ENCODE results near the gene CRACDL.

CRACDL gene

GRCh38 chr2:98912221-98912851, 23.7 kb downstream of the CRACDL start:
- H3K4ac ChIP-seq (ENCODE audit: low read length), result no peak overlapping the region
- no peak overlapping the region for H3K4me2 ChIP-seq (ENCODE audit: insufficient read depth, low read length, poor library complexity, severe bottlenecking)
- no peak overlapping the region for H2BK5ac ChIP-seq (ENCODE audit: low read length)
- peaks cover 0 to 4% (median 0%) of the 10 kb centered on the region in 3 experiments for H3K27me3 ChIP-seq (ENCODE audit: control insufficient read depth in 3 of 3, insufficient read depth in 3 of 3, low read depth in 1 of 3, low read length in 3 of 3)
- H2BK120ac ChIP-seq (ENCODE audit: low read depth, low read length), result no peak overlapping the region
- no peak overlapping the region for H3K9ac ChIP-seq (ENCODE audit: low read depth, low read length, poor library complexity)
- peak overlapping the region; percentile 28 for H2BK12ac ChIP-seq (ENCODE audit: low read length)
- no peak for DNase-seq (ENCODE audit: low spot score)
- H3K4me3 ChIP-seq (ENCODE audit: low read length in 2 of 2), result no peak overlapping the region
- H4K91ac ChIP-seq (ENCODE audit: low read depth, low read length, poor library complexity), result no peak overlapping the region
- peak overlapping the region; percentile 42 for H2AK5ac ChIP-seq (ENCODE audit: low read depth, low read length)
- H4K8ac ChIP-seq (ENCODE audit: low read depth, low read length), result peak overlapping the region; percentile 54
- H3K18ac ChIP-seq (ENCODE audit: low read length), result peak overlapping the region; percentile 71
- no CpG with 5 or more reads among the region's 18 CpGs for WGBS, 2 donors (ENCODE audit: extremely low coverage in 2 of 2, insufficient read length in 2 of 2, insufficient replicate concordance in 1 of 2)
- H2AFZ ChIP-seq (ENCODE audit: low read length), result no peak overlapping the region
- peak overlapping the region; percentile 14 for H3K23ac ChIP-seq (ENCODE audit: low read depth, low read length, poor library complexity)
- no peaks in the 10 kb centered on the region for H3K36me3 ChIP-seq (replicated peaks in 1 of 2; ENCODE audit: control insufficient read depth in 2 of 2, insufficient read depth in 2 of 2, low read length in 2 of 2)
- no peaks in the 10 kb centered on the region for H3K9me3 ChIP-seq (replicated peaks in 1 of 2; ENCODE audit: control insufficient read depth in 2 of 2, insufficient read depth in 1 of 2, low read depth in 1 of 2, low read length in 2 of 2)
- peak overlapping the region; percentile 7 for H2BK15ac ChIP-seq (ENCODE audit: low read length)
- H3K27ac ChIP-seq (replicated peaks; ENCODE audit: low read length), result no peak overlapping the region
- peaks cover 13 to 17% of the 10 kb centered on the region in 2 donors for H3K4me1 ChIP-seq (ENCODE audit: control insufficient read depth in 2 of 2, insufficient read depth in 1 of 2, low read depth in 1 of 2, low read length in 2 of 2)
- H3K14ac ChIP-seq (ENCODE audit: low read length), result peak overlapping the region; percentile 17
- no peaks in the 10 kb centered on the region for H3K79me1 ChIP-seq (ENCODE audit: low read depth, low read length)

GRCh38 chr2:98911376-98912154, 24.5 kb downstream of the CRACDL start:
- Histone ChIP-seq H3K4ac (ENCODE audit: low read length) (no peak overlapping the region), H3K9ac (ENCODE audit: low read depth, low read length, poor library complexity) (no peak overlapping the region), H3K27ac (replicated peaks; ENCODE audit: low read length) (no peak overlapping the region), H3K4me2 (ENCODE audit: insufficient read depth, low read length, poor library complexity, severe bottlenecking) (no peak overlapping the region), H3K4me3 (ENCODE audit: low read length in 2 of 2) (no peak overlapping the region), H4K91ac (ENCODE audit: low read depth, low read length, poor library complexity) (no peak overlapping the region), H3K27me3 (ENCODE audit: control insufficient read depth in 3 of 3, insufficient read depth in 3 of 3, low read depth in 1 of 3, low read length in 3 of 3) (peaks cover 0 to 4% (median 0%) of the 10 kb centered on the region in 3 experiments), H3K79me1 (ENCODE audit: low read depth, low read length) (no peaks in the 10 kb centered on the region), H2AFZ (ENCODE audit: low read length) (no peak overlapping the region), H3K9me3 (replicated peaks in 1 of 2; ENCODE audit: control insufficient read depth in 2 of 2, insufficient read depth in 1 of 2, low read depth in 1 of 2, low read length in 2 of 2) (no peaks in the 10 kb centered on the region), H3K23ac (ENCODE audit: low read depth, low read length, poor library complexity) (no peak overlapping the region), H4K8ac (ENCODE audit: low read depth, low read length) (no peak overlapping the region), H3K14ac (ENCODE audit: low read length) (no peak overlapping the region), H3K18ac (ENCODE audit: low read length) (peak overlapping the region; percentile 30), H2BK5ac (ENCODE audit: low read length) (no peak overlapping the region), H3K36me3 (replicated peaks in 1 of 2; ENCODE audit: control insufficient read depth in 2 of 2, insufficient read depth in 2 of 2, low read length in 2 of 2) (no peaks in the 10 kb centered on the region), H2AK5ac (ENCODE audit: low read depth, low read length) (no peak overlapping the region), H3K4me1 (ENCODE audit: control insufficient read depth in 2 of 2, insufficient read depth in 1 of 2, low read depth in 1 of 2, low read length in 2 of 2) (peaks cover 11 to 13% of the 10 kb centered on the region in 2 donors), H2BK15ac (ENCODE audit: low read length) (peak overlapping the region; percentile 50), H2BK120ac (ENCODE audit: low read depth, low read length) (no peak overlapping the region), H2BK12ac (ENCODE audit: low read length) (no peak overlapping the region)
- WGBS, 2 donors (ENCODE audit: extremely low coverage in 2 of 2, insufficient read length in 2 of 2, insufficient replicate concordance in 1 of 2), result no CpG with 5 or more reads among the region's 17 CpGs
- no peak for DNase-seq (ENCODE audit: low spot score)

- H2BK5ac ChIP-seq (ENCODE audit: low read length), result no peak overlapping the region
- no peaks in the 10 kb centered on the region for H3K79me1 ChIP-seq (ENCODE audit: low read depth, low read length)
- H2BK12ac ChIP-seq (ENCODE audit: low read length), result no peak overlapping the region
- H3K23ac ChIP-seq (ENCODE audit: low read depth, low read length, poor library complexity), result no peak overlapping the region
- peaks cover 11 to 13% of the 10 kb centered on the region in 2 donors for H3K4me1 ChIP-seq (ENCODE audit: control insufficient read depth in 2 of 2, insufficient read depth in 1 of 2, low read depth in 1 of 2, low read length in 2 of 2)
- H4K91ac ChIP-seq (ENCODE audit: low read depth, low read length, poor library complexity), result no peak overlapping the region
- no peaks in the 10 kb centered on the region for H3K9me3 ChIP-seq (replicated peaks in 1 of 2; ENCODE audit: control insufficient read depth in 2 of 2, insufficient read depth in 1 of 2, low read depth in 1 of 2, low read length in 2 of 2)
- H2BK120ac ChIP-seq (ENCODE audit: low read depth, low read length), result no peak overlapping the region
- no peak overlapping the region for H2AK5ac ChIP-seq (ENCODE audit: low read depth, low read length)
- peaks cover 0 to 4% (median 0%) of the 10 kb centered on the region in 3 experiments for H3K27me3 ChIP-seq (ENCODE audit: control insufficient read depth in 3 of 3, insufficient read depth in 3 of 3, low read depth in 1 of 3, low read length in 3 of 3)
- H2BK15ac ChIP-seq (ENCODE audit: low read length), result peak overlapping the region; percentile 50
- no CpG with 5 or more reads among the region's 7 CpGs for WGBS, 2 donors (ENCODE audit: extremely low coverage in 2 of 2, insufficient read length in 2 of 2, insufficient replicate concordance in 1 of 2)
- no peak overlapping the region for H3K4me2 ChIP-seq (ENCODE audit: insufficient read depth, low read length, poor library complexity, severe bottlenecking)
- H3K14ac ChIP-seq (ENCODE audit: low read length), result no peak overlapping the region
- no peak overlapping the region for H3K4me3 ChIP-seq (ENCODE audit: low read length in 2 of 2)
- no peaks in the 10 kb centered on the region for H3K36me3 ChIP-seq (replicated peaks in 1 of 2; ENCODE audit: control insufficient read depth in 2 of 2, insufficient read depth in 2 of 2, low read length in 2 of 2)
- no peak overlapping the region for H4K8ac ChIP-seq (ENCODE audit: low read depth, low read length)
- DNase-seq (ENCODE audit: low spot score), result no peak
- peak overlapping the region; percentile 30 for H3K18ac ChIP-seq (ENCODE audit: low read length)
- H3K4ac ChIP-seq (ENCODE audit: low read length), result no peak overlapping the region
- no peak overlapping the region for H2AFZ ChIP-seq (ENCODE audit: low read length)
- H3K27ac ChIP-seq (replicated peaks; ENCODE audit: low read length), result no peak overlapping the region
- no peak overlapping the region for H3K9ac ChIP-seq (ENCODE audit: low read depth, low read length, poor library complexity)
These were observed 25.0 kb downstream of the CRACDL start for GRCh38 chr2:98911126-98911375.

- H3K27me3 ChIP-seq (ENCODE audit: control insufficient read depth in 3 of 3, insufficient read depth in 3 of 3, low read depth in 1 of 3, low read length in 3 of 3), result peaks cover 0 to 4% (median 0%) of the 10 kb centered on the region in 3 experiments
- no peak for DNase-seq (ENCODE audit: low spot score)
- no peak overlapping the region for H2BK5ac ChIP-seq (ENCODE audit: low read length)
- H4K91ac ChIP-seq (ENCODE audit: low read depth, low read length, poor library complexity), result no peak overlapping the region
- H3K18ac ChIP-seq (ENCODE audit: low read length), result no peak overlapping the region
- H2AK5ac ChIP-seq (ENCODE audit: low read depth, low read length), result no peak overlapping the region
- H3K23ac ChIP-seq (ENCODE audit: low read depth, low read length, poor library complexity), result no peak overlapping the region
- H2AFZ ChIP-seq (ENCODE audit: low read length), result no peak overlapping the region
- H3K27ac ChIP-seq (replicated peaks; ENCODE audit: low read length), result no peak overlapping the region
- peaks cover 11 to 13% of the 10 kb centered on the region in 2 donors for H3K4me1 ChIP-seq (ENCODE audit: control insufficient read depth in 2 of 2, insufficient read depth in 1 of 2, low read depth in 1 of 2, low read length in 2 of 2)
- no peak overlapping the region for H3K4ac ChIP-seq (ENCODE audit: low read length)
- no peak overlapping the region for H3K4me2 ChIP-seq (ENCODE audit: insufficient read depth, low read length, poor library complexity, severe bottlenecking)
- no peak overlapping the region for H3K14ac ChIP-seq (ENCODE audit: low read length)
- H3K79me1 ChIP-seq (ENCODE audit: low read depth, low read length), result no peaks in the 10 kb centered on the region
- H2BK12ac ChIP-seq (ENCODE audit: low read length), result no peak overlapping the region
- H3K4me3 ChIP-seq (ENCODE audit: low read length in 2 of 2), result no peak overlapping the region
- no peaks in the 10 kb centered on the region for H3K36me3 ChIP-seq (replicated peaks in 1 of 2; ENCODE audit: control insufficient read depth in 2 of 2, insufficient read depth in 2 of 2, low read length in 2 of 2)
- H2BK15ac ChIP-seq (ENCODE audit: low read length), result peak overlapping the region; percentile 50
- no peak overlapping the region for H4K8ac ChIP-seq (ENCODE audit: low read depth, low read length)
- H3K9ac ChIP-seq (ENCODE audit: low read depth, low read length, poor library complexity), result no peak overlapping the region
- no peak overlapping the region for H2BK120ac ChIP-seq (ENCODE audit: low read depth, low read length)
- no peaks in the 10 kb centered on the region for H3K9me3 ChIP-seq (replicated peaks in 1 of 2; ENCODE audit: control insufficient read depth in 2 of 2, insufficient read depth in 1 of 2, low read depth in 1 of 2, low read length in 2 of 2)
- WGBS, 2 donors (ENCODE audit: extremely low coverage in 2 of 2, insufficient read length in 2 of 2, insufficient replicate concordance in 1 of 2), result no CpG with 5 or more reads among the region's 10 CpGs
These were observed 25.5 kb downstream of the CRACDL start for GRCh38 chr2:98910349-98911125.

Data from neuronal stem cell (in vitro differentiated cells).